GM23338 (cell line): ENCODE results near the gene RBP3. TPM values are rescaled to one million over a fixed set of nuclear protein-coding genes. Genes with fewer than 3 reads are reported as not detected.

Source experiments
- ATAC-seq: fragments of 200-7000 bp; cut with Tn5 transposase; 3 replicates; pipeline ENCODE4 v1.9.1; 2020
- DNase-seq: peaks from one replicate; pipeline ENCODE4 v3.0.0-alpha.2; 2015; ENCODE audit warnings: low spot score
- H2AFZ ChIP-seq: fragments of 200-600 bp; sonication (generic); 2 replicates; pipeline ENCODE4 v1.8.0; 2016; ENCODE audit warnings: antibody characterized with exemption, mild to moderate bottlenecking, moderate library complexity
- H3F3A ChIP-seq: fragments of 200-600 bp; sonication (generic); replicated peaks from 2 replicates; pipeline ENCODE4 v1.8.0; 2017; ENCODE audit warnings: antibody characterized with exemption, mixed run types, low read depth
- H3K27ac ChIP-seq: fragments of 200-600 bp; sonication (generic); 2 replicates; pipeline ENCODE4 v1.6.1; 2016; ENCODE audit warnings: low read depth
- H3K27me3 ChIP-seq: fragments of 200-600 bp; sonication (generic); 2 replicates; pipeline ENCODE4 v1.8.0; 2016; ENCODE audit warnings: mild to moderate bottlenecking, mixed run types, moderate library complexity; ENCODE audit not compliant: insufficient read depth
- H3K36me3 ChIP-seq: fragments of 200-600 bp; sonication (generic); 2 replicates; pipeline ENCODE4 v1.8.0; 2016; ENCODE audit warnings: mild to moderate bottlenecking; ENCODE audit not compliant: insufficient read depth
- H3K4me1 ChIP-seq: fragments of 200-600 bp; sonication (generic); 2 replicates; pipeline ENCODE4 v1.8.0; 2016; ENCODE audit warnings: mild to moderate bottlenecking, moderate library complexity; ENCODE audit not compliant: insufficient read depth
- H3K4me2 ChIP-seq: fragments of 200-600 bp; sonication (generic); 2 replicates; pipeline ENCODE4 v1.7.1; 2017; ENCODE audit warnings: mixed run types
- H3K4me3 ChIP-seq: fragments of 200-600 bp; sonication (generic); 2 replicates; pipeline ENCODE4 v1.6.1; 2016; ENCODE audit warnings: mixed run types
- H3K79me2 ChIP-seq: fragments of 200-600 bp; sonication (generic); replicated peaks from 2 replicates; pipeline ENCODE4 v1.8.0; 2017; ENCODE audit warnings: mild to moderate bottlenecking; ENCODE audit not compliant: insufficient read depth
- H3K9me2 ChIP-seq: fragments of 200-600 bp; sonication (generic); 2 replicates; pipeline ENCODE4 v1.8.0; 2017; ENCODE audit not compliant: insufficient read depth
- H4K20me1 ChIP-seq: fragments of 200-600 bp; sonication (generic); replicated peaks from 2 replicates; pipeline ENCODE4 v1.8.0; 2017; ENCODE audit warnings: mild to moderate bottlenecking; ENCODE audit not compliant: insufficient read depth
- H3K27ac Mint-ChIP-seq: 2 replicates; pipeline ENCODE4 v1.8.0; 2020; ENCODE audit warnings: inconsistent platforms, mild to moderate bottlenecking, moderate library complexity, mixed read lengths
- H3K27me3 Mint-ChIP-seq: 3 replicates; pipeline ENCODE4 v1.8.0; 2022; ENCODE audit warnings: low read depth, mild to moderate bottlenecking, moderate library complexity, mixed read lengths, inconsistent platforms; ENCODE audit not compliant: insufficient read depth, poor library complexity
- H3K36me3 Mint-ChIP-seq: 3 replicates; pipeline ENCODE4 v1.8.0; 2021; ENCODE audit warnings: low read depth, mild to moderate bottlenecking, inconsistent platforms, moderate library complexity, mixed read lengths
- H3K4me1 Mint-ChIP-seq: 3 replicates; pipeline ENCODE4 v1.8.0; 2020; ENCODE audit warnings: mild to moderate bottlenecking, inconsistent platforms, mixed read lengths
- H3K4me3 Mint-ChIP-seq: 3 replicates; pipeline ENCODE4 v1.8.0; 2021; ENCODE audit warnings: moderate library complexity, mild to moderate bottlenecking, inconsistent platforms, mixed read lengths
- H3K9me3 Mint-ChIP-seq: 3 replicates; pipeline ENCODE4 v1.8.0; 2020; ENCODE audit warnings: moderate library complexity, mild to moderate bottlenecking, inconsistent platforms, mixed read lengths
- CREB1 ChIP-seq: fragments of 250-450 bp; sonication (Bioruptor Pico); IDR thresholded peaks from 2 replicates; pipeline ENCODE4 v1.5.0; 2020; ENCODE audit warnings: low read depth, mild to moderate bottlenecking, moderate library complexity
- EZH2phosphoT487 ChIP-seq: fragments of 200-600 bp; sonication (generic); IDR thresholded peaks from one replicate; pipeline ENCODE4 v1.8.1; 2018; ENCODE audit warnings: antibody characterized with exemption; ENCODE audit not compliant: unreplicated experiment
- JUNB ChIP-seq: IDR thresholded peaks from one replicate; pipeline ENCODE4 v1.6.1; 2016; ENCODE audit warnings: antibody characterized with exemption; ENCODE audit not compliant: unreplicated experiment
- STAT1 ChIP-seq: IDR thresholded peaks from one replicate; pipeline ENCODE4 v1.6.1; 2016; ENCODE audit warnings: antibody characterized with exemption; ENCODE audit not compliant: unreplicated experiment
- ZNF331 ChIP-seq: fragments of 250-450 bp; sonication (Bioruptor Pico); IDR thresholded peaks from 2 replicates; pipeline ENCODE4 v1.5.0; 2020; ENCODE audit warnings: low read depth, mild to moderate bottlenecking, moderate library complexity
- polyA plus RNA-seq: library from polyadenylated mRNA; unstranded; fragments of >200 nt; fragmentation: Nextera tagmentation; extraction: Ambion mirVana; gene quantifications from 2 replicates; pipeline ENCODE4 v1.2.1, GENCODE V29; 2016
- total RNA-seq: library from RNA; depleted of rRNA; stranded (reverse); fragments of >200 nt; shearing (Covaris generic); gene quantifications from 2 replicates; pipeline ENCODE4 v1.2.3, GENCODE V29; 2014
- TF ChIP-seq, protein P1 (sequence below): fragments of 250-450 bp; sonication (Bioruptor Pico); IDR thresholded peaks from 2 replicates; pipeline ENCODE4 v1.5.0; 2020; ENCODE audit warnings: mild to moderate bottlenecking, moderate library complexity
- TF ChIP-seq, protein P2 (sequence below): IDR thresholded peaks from 2 replicates; pipeline ENCODE4 v1.6.1; 2016; ENCODE audit warnings: antibody characterized with exemption

RBP3 gene
- total and polyA plus RNA-seq, 2 experiments from 2014 or later: not detected

DNA sequence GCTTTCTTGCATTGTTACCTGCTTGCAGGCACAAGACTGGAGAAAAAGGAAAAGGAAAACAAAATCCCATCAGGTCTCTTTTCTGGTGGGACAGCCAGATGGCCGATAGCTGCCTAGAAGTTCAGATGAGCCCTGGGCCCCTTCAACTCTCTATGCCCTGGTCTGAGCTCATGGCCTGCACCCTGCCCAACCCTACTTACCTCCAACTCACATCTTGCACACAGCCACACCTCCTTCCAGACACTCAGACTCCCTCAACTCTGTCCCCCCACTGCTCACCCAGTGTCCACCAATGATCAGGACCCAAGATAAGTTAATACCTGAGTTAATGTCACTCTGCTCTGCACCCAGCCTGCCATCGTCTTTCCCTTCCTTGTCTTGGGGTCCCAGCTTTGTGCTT is 10.9 kb downstream of the RBP3 start:
- Histone ChIP-seq H3K4me3 (no peak overlapping the region), H2AFZ (no peak overlapping the region), H3K79me2 (no peaks in the 10 kb centered on the region), H3K4me1 (no peaks in the 10 kb centered on the region), H3F3A (no peaks in the 10 kb centered on the region), H3K36me3 (no peaks in the 10 kb centered on the region), H3K9me2 (no peaks in the 10 kb centered on the region), H4K20me1 (no peaks in the 10 kb centered on the region), H3K27me3 (no peaks in the 10 kb centered on the region), H3K4me2 (no peak overlapping the region), H3K27ac (no peak overlapping the region)
- DNase-seq: no peak
- H3K9me3 Mint-ChIP-seq: no peaks in the 10 kb centered on the region
- ATAC-seq: no peak
- TF ChIP-seq JUNB (no peak), ZNF331 (no peak), CREB1 (CRISPR knock-in tag) (no peak), STAT1 (no peak), EZH2phosphoT487 (no peak)
- TF ChIP-seq, protein P1, sequence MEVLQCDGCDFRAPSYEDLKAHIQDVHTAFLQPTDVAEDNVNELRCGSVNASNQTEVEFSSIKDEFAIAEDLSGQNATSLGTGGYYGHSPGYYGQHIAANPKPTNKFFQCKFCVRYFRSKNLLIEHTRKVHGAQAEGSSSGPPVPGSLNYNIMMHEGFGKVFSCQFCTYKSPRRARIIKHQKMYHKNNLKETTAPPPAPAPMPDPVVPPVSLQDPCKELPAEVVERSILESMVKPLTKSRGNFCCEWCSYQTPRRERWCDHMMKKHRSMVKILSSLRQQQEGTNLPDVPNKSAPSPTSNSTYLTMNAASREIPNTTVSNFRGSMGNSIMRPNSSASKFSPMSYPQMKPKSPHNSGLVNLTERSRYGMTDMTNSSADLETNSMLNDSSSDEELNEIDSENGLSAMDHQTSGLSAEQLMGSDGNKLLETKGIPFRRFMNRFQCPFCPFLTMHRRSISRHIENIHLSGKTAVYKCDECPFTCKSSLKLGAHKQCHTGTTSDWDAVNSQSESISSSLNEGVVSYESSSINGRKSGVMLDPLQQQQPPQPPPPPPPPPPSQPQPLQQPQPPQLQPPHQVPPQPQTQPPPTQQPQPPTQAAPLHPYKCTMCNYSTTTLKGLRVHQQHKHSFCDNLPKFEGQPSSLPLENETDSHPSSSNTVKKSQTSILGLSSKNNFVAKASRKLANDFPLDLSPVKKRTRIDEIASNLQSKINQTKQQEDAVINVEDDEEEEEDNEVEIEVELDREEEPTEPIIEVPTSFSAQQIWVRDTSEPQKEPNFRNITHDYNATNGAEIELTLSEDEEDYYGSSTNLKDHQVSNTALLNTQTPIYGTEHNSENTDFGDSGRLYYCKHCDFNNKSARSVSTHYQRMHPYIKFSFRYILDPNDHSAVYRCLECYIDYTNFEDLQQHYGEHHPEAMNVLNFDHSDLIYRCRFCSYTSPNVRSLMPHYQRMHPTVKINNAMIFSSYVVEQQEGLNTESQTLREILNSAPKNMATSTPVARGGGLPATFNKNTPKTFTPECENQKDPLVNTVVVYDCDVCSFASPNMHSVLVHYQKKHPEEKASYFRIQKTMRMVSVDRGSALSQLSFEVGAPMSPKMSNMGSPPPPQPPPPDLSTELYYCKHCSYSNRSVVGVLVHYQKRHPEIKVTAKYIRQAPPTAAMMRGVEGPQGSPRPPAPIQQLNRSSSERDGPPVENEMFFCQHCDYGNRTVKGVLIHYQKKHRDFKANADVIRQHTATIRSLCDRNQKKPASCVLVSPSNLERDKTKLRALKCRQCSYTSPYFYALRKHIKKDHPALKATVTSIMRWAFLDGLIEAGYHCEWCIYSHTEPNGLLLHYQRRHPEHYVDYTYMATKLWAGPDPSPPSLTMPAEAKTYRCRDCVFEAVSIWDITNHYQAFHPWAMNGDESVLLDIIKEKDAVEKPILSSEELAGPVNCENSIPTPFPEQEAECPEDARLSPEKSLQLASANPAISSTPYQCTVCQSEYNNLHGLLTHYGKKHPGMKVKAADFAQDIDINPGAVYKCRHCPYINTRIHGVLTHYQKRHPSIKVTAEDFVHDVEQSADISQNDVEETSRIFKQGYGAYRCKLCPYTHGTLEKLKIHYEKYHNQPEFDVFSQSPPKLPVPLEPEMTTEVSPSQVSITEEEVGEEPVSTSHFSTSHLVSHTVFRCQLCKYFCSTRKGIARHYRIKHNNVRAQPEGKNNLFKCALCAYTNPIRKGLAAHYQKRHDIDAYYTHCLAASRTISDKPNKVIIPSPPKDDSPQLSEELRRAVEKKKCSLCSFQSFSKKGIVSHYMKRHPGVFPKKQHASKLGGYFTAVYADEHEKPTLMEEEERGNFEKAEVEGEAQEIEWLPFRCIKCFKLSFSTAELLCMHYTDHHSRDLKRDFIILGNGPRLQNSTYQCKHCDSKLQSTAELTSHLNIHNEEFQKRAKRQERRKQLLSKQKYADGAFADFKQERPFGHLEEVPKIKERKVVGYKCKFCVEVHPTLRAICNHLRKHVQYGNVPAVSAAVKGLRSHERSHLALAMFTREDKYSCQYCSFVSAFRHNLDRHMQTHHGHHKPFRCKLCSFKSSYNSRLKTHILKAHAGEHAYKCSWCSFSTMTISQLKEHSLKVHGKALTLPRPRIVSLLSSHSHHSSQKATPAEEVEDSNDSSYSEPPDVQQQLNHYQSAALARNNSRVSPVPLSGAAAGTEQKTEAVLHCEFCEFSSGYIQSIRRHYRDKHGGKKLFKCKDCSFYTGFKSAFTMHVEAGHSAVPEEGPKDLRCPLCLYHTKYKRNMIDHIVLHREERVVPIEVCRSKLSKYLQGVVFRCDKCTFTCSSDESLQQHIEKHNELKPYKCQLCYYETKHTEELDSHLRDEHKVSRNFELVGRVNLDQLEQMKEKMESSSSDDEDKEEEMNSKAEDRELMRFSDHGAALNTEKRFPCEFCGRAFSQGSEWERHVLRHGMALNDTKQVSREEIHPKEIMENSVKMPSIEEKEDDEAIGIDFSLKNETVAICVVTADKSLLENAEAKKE (CRISPR knock-in tag): no peak
- TF ChIP-seq, protein P2, sequence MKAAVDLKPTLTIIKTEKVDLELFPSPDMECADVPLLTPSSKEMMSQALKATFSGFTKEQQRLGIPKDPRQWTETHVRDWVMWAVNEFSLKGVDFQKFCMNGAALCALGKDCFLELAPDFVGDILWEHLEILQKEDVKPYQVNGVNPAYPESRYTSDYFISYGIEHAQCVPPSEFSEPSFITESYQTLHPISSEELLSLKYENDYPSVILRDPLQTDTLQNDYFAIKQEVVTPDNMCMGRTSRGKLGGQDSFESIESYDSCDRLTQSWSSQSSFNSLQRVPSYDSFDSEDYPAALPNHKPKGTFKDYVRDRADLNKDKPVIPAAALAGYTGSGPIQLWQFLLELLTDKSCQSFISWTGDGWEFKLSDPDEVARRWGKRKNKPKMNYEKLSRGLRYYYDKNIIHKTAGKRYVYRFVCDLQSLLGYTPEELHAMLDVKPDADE: no peak
- no peaks in the 10 kb centered on the region for H3K36me3 Mint-ChIP-seq
- peaks cover 2% of the 10 kb centered on the region; the same call in 2 of the 3 replicates for H3K4me1 Mint-ChIP-seq
- H3K27me3 Mint-ChIP-seq: peaks cover 5% of the 10 kb centered on the region
- H3K4me3 Mint-ChIP-seq: no peak overlapping the region
- H3K27ac Mint-ChIP-seq: no peak overlapping the region
